HepG2 (cell line): ENCODE data around the gene EDN2. TPM values are rescaled to one million over a fixed set of nuclear protein-coding genes. Genes with fewer than 3 reads are reported as not detected.

Experiments
- ATAC-seq: fragments of 200-7000 bp; cut with Tn5 transposase; 3 replicates; pipeline ENCODE4 v1.9.1; 2020; ENCODE audit warnings: mild to moderate bottlenecking, moderate library complexity
- BruUV-seq: library from RNA; stranded (reverse); fragments of 400-500 nt; replicated peaks from 2 replicates; lab custom pipeline; 2021; lab: Mats Ljungman, UMichigan
- CTCF ChIA-PET: fragments of 300-600 bp; formaldehyde crosslinking; extraction: SDS; loops from one replicate; lab custom pipeline; 2021; ENCODE audit warnings: low total read pairs, inconsistent platforms, low intra/inter-chr PET ratio; lab: Yijun Ruan, JAX
- POLR2A ChIA-PET: fragments of 350-600 bp; sonication (Branson Sonifier 250); formaldehyde crosslinking; loops from one replicate; lab custom pipeline; 2020; ENCODE audit warnings: antibody characterized with exemption, inconsistent platforms; lab: Yijun Ruan, JAX
- DNase-seq: peaks from one replicate; pipeline ENCODE4 v3.0.0-alpha.2; 2015; ENCODE audit warnings: low spot score
- FAIRE-seq: peaks from 3 replicates; lab custom pipeline; 2011; peaks lifted over from hg19 to GRCh38; lab: Jason Lieb, UNC
- H2AFZ ChIP-seq: one replicate; pipeline ENCODE4 v1.6.1; 2011; ENCODE audit warnings: low read length, inconsistent platforms
- H3K27ac ChIP-seq: fragments of 300-600 bp; 3 replicates; pipeline ENCODE4 v1.8.0; 2011; ENCODE audit warnings: mixed run types, mild to moderate bottlenecking, mixed read lengths, low read length, inconsistent platforms; ENCODE audit not compliant: insufficient read depth; ENCODE audit errors: extremely low read length
- H3K27me3 ChIP-seq, 2 experiments: fragments of 200-600 bp in 1 of 2; 2 replicates in 1 of 2; 3 replicates in 1 of 2; pipeline versions ENCODE4 v1.6.0 to v1.8.0; 2011; ENCODE audit warnings: low read length in 2 of 2, mild to moderate bottlenecking in 2 of 2, moderate library complexity in 2 of 2, inconsistent platforms in 1 of 2; ENCODE audit not compliant: insufficient read depth in 2 of 2, control insufficient read depth in 1 of 2
- H3K36me3 ChIP-seq, 2 experiments: fragments of 200-600 bp in 1 of 2; replicated peaks in 1 of 2; 2 replicates in 1 of 2; 3 replicates in 1 of 2; pipeline versions ENCODE4 v1.5.1 to v1.8.0; 2011; ENCODE audit warnings: low read length in 2 of 2, inconsistent platforms in 1 of 2; ENCODE audit not compliant: insufficient read depth in 2 of 2, control insufficient read depth in 1 of 2
- H3K4me1 ChIP-seq: 2 replicates; pipeline ENCODE4 v1.5.1; 2012; ENCODE audit warnings: low read length, inconsistent platforms; ENCODE audit not compliant: insufficient read depth
- H3K4me2 ChIP-seq: 2 replicates; pipeline ENCODE4 v1.6.0; 2011; ENCODE audit warnings: low read depth, low read length, inconsistent platforms
- H3K4me3 ChIP-seq, 3 experiments: fragments of 200-600 bp in 1 of 3; sonication (generic), shearing (Covaris generic) in 1 of 3; replicated peaks in 1 of 3; 2 replicates each; pipeline ENCODE4 v1.5.1; 2011 to 2016; ENCODE audit warnings: low read length in 3 of 3, inconsistent platforms in 2 of 3, low read depth in 2 of 3, mild to moderate bottlenecking in 2 of 3, control low read depth in 1 of 3, mixed read lengths in 1 of 3; ENCODE audit not compliant: insufficient read depth in 1 of 3
- H3K79me2 ChIP-seq: one replicate; pipeline ENCODE4 v1.6.1; 2011; ENCODE audit warnings: low read length, inconsistent platforms; ENCODE audit not compliant: insufficient read depth
- H3K9ac ChIP-seq: 2 replicates; pipeline ENCODE4 v1.6.0; 2011; ENCODE audit warnings: mild to moderate bottlenecking, low read depth, low read length, inconsistent platforms; ENCODE audit not compliant: insufficient read depth
- H3K9me3 ChIP-seq: 2 replicates; pipeline ENCODE4 v1.5.1; 2012; ENCODE audit warnings: mild to moderate bottlenecking, low read length
- H4K20me1 ChIP-seq: 2 replicates; pipeline ENCODE4 v1.6.0; 2011; ENCODE audit warnings: inconsistent platforms, mild to moderate bottlenecking, low read length, moderate library complexity; ENCODE audit not compliant: insufficient read depth
- SMYD3 ChIP-seq: sonication (generic); formaldehyde crosslinking; IDR thresholded peaks from 2 replicates; pipeline ENCODE4 v1.8.1; 2023; ENCODE audit warnings: mild to moderate bottlenecking, missing genetic modification reagents
- ZBTB46 ChIP-seq: sonication (generic); formaldehyde crosslinking; IDR thresholded peaks from 2 replicates; pipeline ENCODE4 v1.4.0; 2020; ENCODE audit warnings: mild to moderate bottlenecking, missing genetic modification reagents, borderline replicate concordance
- ZNF407 ChIP-seq: sonication (generic); formaldehyde crosslinking; IDR thresholded peaks from one replicate; pipeline ENCODE4 v1.5.1; 2020; ENCODE audit warnings: mild to moderate bottlenecking, missing genetic modification reagents; ENCODE audit errors: not compliant biosample characterization
- ZNF451 ChIP-seq: sonication (generic); formaldehyde crosslinking; IDR thresholded peaks from 2 replicates; pipeline ENCODE4 v1.5.0; 2020; ENCODE audit warnings: mild to moderate bottlenecking, missing genetic modification reagents
- WGBS: methylation state at CpG from one replicate; pipeline ENCODE4 v1.1.6; 2017; ENCODE audit warnings: low lambda C conversion rate; 5-methylcytosine and 5-hydroxymethylcytosine counted together
- in situ Hi-C: cut with HindIII; loops from 2 replicates; pipeline ENCODE4 v1.10.0; 2017; ENCODE audit warnings: low pct_unique_long_range_greater_than_20kb; ENCODE audit not compliant: extremely low pct_ligation_motif_present
- intact Hi-C: fragments of 100-400 bp; cut with micrococcal nuclease; formaldehyde crosslinking; loops from one replicate; pipeline ENCODE4 v1.10.0; 2022; ENCODE audit not compliant: unreplicated experiment
- polyA plus RNA-seq, 8 experiments: library from polyadenylated mRNA; depleted of rRNA in 3 of 8; stranded (reverse) in 7 of 8; unstranded in 1 of 8; fragments of >200 nt; fragmentation: Illumina TruSeq in 4 of 8; extraction: Trizol in 4 of 8; gene quantifications; 2 replicates each; pipeline versions ENCODE4 v1.2.1 to v1.2.3, GENCODE V29; 2011 to 2016; ENCODE audit warnings: low read depth in 4 of 8, missing spikeins in 1 of 8, mixed read lengths in 1 of 8; ENCODE audit not compliant: insufficient read depth in 1 of 8
- total RNA-seq, 5 experiments: library from RNA; depleted of rRNA; stranded (reverse); fragments of >200 nt; fragmentation: Illumina TruSeq; extraction: Trizol; gene quantifications; 2 replicates each; pipeline ENCODE4 v1.2.3, GENCODE V29; 2016; ENCODE audit warnings: low read depth in 1 of 5

Gene EDN2
- total and polyA plus RNA-seq, 2 of the 13 experiments (the other 11 are each of a cell fraction or from before 2014, with no cell fraction given), result not detected

GRCh38 chr1:41524676-41525675 is 40.5 kb upstream of the EDN2 start:
- TF ChIP-seq ZBTB46 (no peak), ZNF407 (CRISPR knock-in tag) (no peak), ZNF451 (CRISPR knock-in tag) (no peak), SMYD3 (CRISPR knock-in tag) (no peak)
- WGBS, result 31% methylated on average over 22 of the region's 30 CpGs
- no peak overlapping the region for H3K27ac ChIP-seq
- H3K9me3 ChIP-seq, result peaks cover 12% of the 10 kb centered on the region
- H3K4me2 ChIP-seq, result no peak overlapping the region
- ATAC-seq (no peak), FAIRE-seq (no peak), DNase-seq (no peak)
- BruUV-seq, result no TSS peak
- no peaks in the 10 kb centered on the region for H3K36me3 ChIP-seq
- H3K4me1 ChIP-seq, result no peaks in the 10 kb centered on the region
- no peak overlapping the region for H2AFZ ChIP-seq
- H3K4me3 ChIP-seq, result no peak overlapping the region
- no peaks in the 10 kb centered on the region for H3K79me2 ChIP-seq
- in situ Hi-C loops, result no loop called here
- peaks cover 7 to 19% of the 10 kb centered on the region in 2 experiments; a peak in 3 of 5 replicates for H3K27me3 ChIP-seq
- no peaks in the 10 kb centered on the region for H4K20me1 ChIP-seq
- no peak overlapping the region for H3K9ac ChIP-seq
- intact Hi-C loops, result no loop called here
- POLR2A ChIA-PET, result no interaction called here
- CTCF ChIA-PET, result no interaction called here
